Fibroblast of villous mesenchyme (primary cell): Measurements from ENCODE around the gene HS2ST1. TPM values are rescaled to one million over a fixed set of nuclear protein-coding genes. Genes with fewer than 3 reads are reported as not detected.

Experiments used
- DNase-seq: peaks from one replicate; pipeline ENCODE4 v3.0.0-alpha.2; 2010; ENCODE audit warnings: low read depth
- H3K4me3 ChIP-seq: 2 replicates; pipeline ENCODE4 v1.5.1; 2011; ENCODE audit warnings: low read depth, mild to moderate bottlenecking, low read length
- total RNA-seq: library from RNA; depleted of rRNA; stranded (reverse); fragments of >200 nt; gene quantifications from 2 replicates; pipeline ENCODE4 v1.2.3, GENCODE V29; 2012
- TF ChIP-seq, protein P1 (sequence below): IDR thresholded peaks from 2 replicates; pipeline ENCODE4 v1.5.1; 2012; ENCODE audit warnings: low read depth, mild to moderate bottlenecking, low read length; ENCODE audit not compliant: insufficient read depth

Gene HS2ST1
- total RNA-seq, 1 donor: 18.6 TPM

GRCh38 chr1:87030740-87031690, 116.6 kb downstream of the HS2ST1 start:
- H3K4me3 ChIP-seq: no peak overlapping the region
- TF ChIP-seq, protein P1, sequence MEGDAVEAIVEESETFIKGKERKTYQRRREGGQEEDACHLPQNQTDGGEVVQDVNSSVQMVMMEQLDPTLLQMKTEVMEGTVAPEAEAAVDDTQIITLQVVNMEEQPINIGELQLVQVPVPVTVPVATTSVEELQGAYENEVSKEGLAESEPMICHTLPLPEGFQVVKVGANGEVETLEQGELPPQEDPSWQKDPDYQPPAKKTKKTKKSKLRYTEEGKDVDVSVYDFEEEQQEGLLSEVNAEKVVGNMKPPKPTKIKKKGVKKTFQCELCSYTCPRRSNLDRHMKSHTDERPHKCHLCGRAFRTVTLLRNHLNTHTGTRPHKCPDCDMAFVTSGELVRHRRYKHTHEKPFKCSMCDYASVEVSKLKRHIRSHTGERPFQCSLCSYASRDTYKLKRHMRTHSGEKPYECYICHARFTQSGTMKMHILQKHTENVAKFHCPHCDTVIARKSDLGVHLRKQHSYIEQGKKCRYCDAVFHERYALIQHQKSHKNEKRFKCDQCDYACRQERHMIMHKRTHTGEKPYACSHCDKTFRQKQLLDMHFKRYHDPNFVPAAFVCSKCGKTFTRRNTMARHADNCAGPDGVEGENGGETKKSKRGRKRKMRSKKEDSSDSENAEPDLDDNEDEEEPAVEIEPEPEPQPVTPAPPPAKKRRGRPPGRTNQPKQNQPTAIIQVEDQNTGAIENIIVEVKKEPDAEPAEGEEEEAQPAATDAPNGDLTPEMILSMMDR: no peak
- DNase-seq: no peak

GRCh38 chr1:87034351-87034750, 119.9 kb downstream of the HS2ST1 start:
- no peak for DNase-seq
- H3K4me3 ChIP-seq: no peak overlapping the region
- TF ChIP-seq, protein P1: no peak

DNA sequence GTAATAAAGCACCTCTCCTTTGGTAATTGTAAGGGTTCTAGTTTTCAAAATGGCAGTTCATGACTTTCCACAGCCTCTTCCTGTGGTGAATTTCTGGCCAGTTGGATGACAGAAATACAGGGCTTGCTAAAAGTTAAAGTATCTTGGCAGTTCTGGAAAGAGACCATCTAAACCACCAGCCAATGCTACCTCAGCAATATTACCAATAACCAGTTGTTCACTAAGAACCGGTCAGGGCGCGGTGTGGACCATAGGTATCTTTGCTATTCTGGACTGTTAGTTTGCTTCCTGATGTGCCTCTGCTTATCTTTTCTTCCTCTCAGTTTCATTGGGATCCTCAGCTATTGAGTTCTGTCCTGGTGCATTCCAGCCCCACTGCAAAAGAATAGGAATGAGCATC, 124.7 kb downstream of the HS2ST1 start:
- TF ChIP-seq, protein P1: no peak
- DNase-seq: no peak
- H3K4me3 ChIP-seq: no peak overlapping the region

DNA sequence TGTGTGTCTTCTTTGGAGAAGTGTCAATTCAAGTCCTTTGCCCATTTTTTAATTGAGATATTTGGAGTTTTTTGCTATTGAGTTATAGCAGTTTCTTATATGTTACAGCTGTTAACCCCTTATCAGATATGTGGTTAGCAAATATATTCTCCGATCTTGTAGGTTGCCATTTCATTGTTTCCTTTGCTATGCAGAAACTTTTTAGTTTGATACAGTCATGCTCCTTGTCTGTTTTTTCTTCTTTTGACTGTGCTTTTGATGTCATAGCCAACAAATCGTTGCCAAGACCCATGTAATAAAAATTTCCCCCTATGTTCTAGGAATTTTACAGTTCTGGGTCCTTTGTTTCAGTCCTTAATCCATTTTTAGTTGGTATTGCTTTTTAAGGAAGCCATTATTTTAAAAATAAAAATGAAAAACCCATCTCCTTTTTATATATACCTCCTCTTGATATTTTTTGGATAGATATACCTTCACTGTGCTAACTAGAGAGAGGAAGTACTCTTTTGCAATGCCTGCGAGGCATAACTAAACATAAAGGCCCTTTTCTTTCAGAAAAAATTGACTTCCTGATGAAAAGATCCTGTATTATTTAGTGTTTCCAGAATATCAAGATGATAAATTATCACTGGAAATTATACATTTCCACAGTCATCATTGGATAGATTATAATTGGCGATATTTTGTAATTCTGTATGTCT, 127.8 kb downstream of the HS2ST1 start:
- TF ChIP-seq, protein P1: no peak
- DNase-seq: no peak
- no peak overlapping the region for H3K4me3 ChIP-seq

- TF ChIP-seq, protein P1: no peak
- no peak for DNase-seq
These were observed 130.0 kb downstream of the HS2ST1 start for GRCh38 chr1:87044424-87044823.

DNA sequence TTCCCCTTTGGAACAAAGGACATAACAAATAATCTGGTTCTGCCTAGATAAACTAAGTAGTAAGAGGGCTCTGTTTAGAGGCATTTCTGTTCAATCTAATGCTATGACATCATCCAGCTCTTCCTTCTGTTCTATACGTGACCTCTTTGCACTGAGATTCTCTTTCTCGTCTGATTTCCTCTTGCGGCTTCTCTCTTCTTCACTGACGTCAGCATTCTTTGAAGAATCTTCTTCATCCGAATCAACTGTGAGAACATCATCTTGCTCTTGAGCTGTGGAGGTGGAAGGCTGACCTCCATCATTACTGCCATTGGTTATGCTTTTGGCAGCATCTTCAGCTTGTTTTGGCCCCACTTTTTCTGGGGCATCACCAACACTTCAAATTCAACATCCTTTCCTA, 130.4 kb downstream of the HS2ST1 start:
- TF ChIP-seq, protein P1: no peak
- H3K4me3 ChIP-seq: no peak overlapping the region
- no peak for DNase-seq

More at GRCh38 chr1:87044424-87044823, 130.0 kb downstream of the HS2ST1 start:
- no peak overlapping the region for H3K4me3 ChIP-seq
